ENCODE results near the gene WASF2. TPM values are rescaled to one million over a fixed set of nuclear protein-coding genes. Genes with fewer than 3 reads are reported as not detected.

WASF2 gene
- polyA plus RNA-seq, 1 donor from 2014 or later, result 2.5 TPM

GRCh38 chr1:27499142-27499541 lies 9.2 kb upstream of the WASF2 start:
- no peaks in the 10 kb centered on the region for H3F3A ChIP-seq (ENCODE audit: insufficient read depth, low read length, poor library complexity, severe bottlenecking)
- H3K27me3 ChIP-seq (ENCODE audit: insufficient read depth, low read depth, low read length), result no peaks in the 10 kb centered on the region
- H3K4me3 ChIP-seq (ENCODE audit: low read length), result no peak overlapping the region
- H2AFZ ChIP-seq (ENCODE audit: low read depth, low read length), result no peak overlapping the region
- no peaks in the 10 kb centered on the region for H3K36me3 ChIP-seq (ENCODE audit: insufficient read depth, low read length)
- H3K79me2 ChIP-seq (replicated peaks; ENCODE audit: insufficient read depth, low read length), result no peaks in the 10 kb centered on the region
- no peaks in the 10 kb centered on the region for H3K9me3 ChIP-seq (ENCODE audit: low read length)
- no peaks in the 10 kb centered on the region for H4K20me1 ChIP-seq (ENCODE audit: insufficient read depth)
- H3K9me2 ChIP-seq (ENCODE audit: insufficient read depth, low read length), result no peaks in the 10 kb centered on the region
- H3K27ac ChIP-seq (ENCODE audit: low read length), result no peak overlapping the region
- H3K4me2 ChIP-seq (ENCODE audit: low read length), result no peak overlapping the region
- TF ChIP-seq SMC3 (conservative IDR thresholded peaks at IDR 0.05; ENCODE audit: poor library complexity) (no peak), CTCF (IDR thresholded peaks at IDR 0.05; ENCODE audit: poor library complexity, severe bottlenecking) (no peak), EZH2 (IDR thresholded peaks at IDR 0.05; ENCODE audit: borderline replicate concordance, insufficient read depth, low read length, poor library complexity, severe bottlenecking) (no peak), MXI1 (conservative IDR thresholded peaks at IDR 0.05; ENCODE audit: poor library complexity, severe bottlenecking) (no peak), REST (IDR thresholded peaks at IDR 0.05; ENCODE audit: borderline replicate concordance) (no peak)
- no peak overlapping the region for H3K9ac ChIP-seq (ENCODE audit: low read length)

- H3K9ac ChIP-seq (ENCODE audit: low read length), result peak overlapping the region; percentile 54
- H3K9me2 ChIP-seq (ENCODE audit: insufficient read depth, low read length), result no peaks in the 10 kb centered on the region
- no peaks in the 10 kb centered on the region for H3K36me3 ChIP-seq (ENCODE audit: insufficient read depth, low read length)
- H3K27me3 ChIP-seq (ENCODE audit: insufficient read depth, low read depth, low read length), result no peaks in the 10 kb centered on the region
- H3K4me3 ChIP-seq (ENCODE audit: low read length), result peak overlapping the region; percentile 51
- peak overlapping the region; percentile 31 for H3K4me2 ChIP-seq (ENCODE audit: low read length)
- no peaks in the 10 kb centered on the region for H3K79me2 ChIP-seq (replicated peaks; ENCODE audit: insufficient read depth, low read length)
- peak overlapping the region; percentile 27 for H2AFZ ChIP-seq (ENCODE audit: low read depth, low read length)
- H3K9me3 ChIP-seq (ENCODE audit: low read length), result no peaks in the 10 kb centered on the region
- no peaks in the 10 kb centered on the region for H3F3A ChIP-seq (ENCODE audit: insufficient read depth, low read length, poor library complexity, severe bottlenecking)
- peak overlapping the region; percentile 58 for H3K27ac ChIP-seq (ENCODE audit: low read length)
- no peaks in the 10 kb centered on the region for H4K20me1 ChIP-seq (ENCODE audit: insufficient read depth)
- peak; percentile 42 for TF ChIP-seq POLR2AphosphoS5 (IDR thresholded peaks at IDR 0.05)
- no peak for TF ChIP-seq TAF1 (IDR thresholded peaks at IDR 0.05; ENCODE audit: low read depth)
- TF ChIP-seq RAD21 (conservative IDR thresholded peaks at IDR 0.05), result peak; percentile 46
- TF ChIP-seq CTCF (IDR thresholded peaks at IDR 0.05; ENCODE audit: poor library complexity, severe bottlenecking), result peak; percentile 54
- TF ChIP-seq MXI1 (conservative IDR thresholded peaks at IDR 0.05; ENCODE audit: poor library complexity, severe bottlenecking), result no peak
- TF ChIP-seq EP300 (conservative IDR thresholded peaks at IDR 0.05; ENCODE audit: poor library complexity, severe bottlenecking), result peak; percentile 31
- TF ChIP-seq REST (IDR thresholded peaks at IDR 0.05; ENCODE audit: borderline replicate concordance), result peak; percentile 97
- no peak for TF ChIP-seq EZH2 (IDR thresholded peaks at IDR 0.05; ENCODE audit: borderline replicate concordance, insufficient read depth, low read length, poor library complexity, severe bottlenecking)
- no peak for TF ChIP-seq SMC3 (conservative IDR thresholded peaks at IDR 0.05; ENCODE audit: poor library complexity)
Observed at GRCh38 chr1:27496604-27497155, 6.7 kb upstream of the WASF2 start.
